ENCODE data around the gene FOSL2.

FOSL2 gene

DNA sequence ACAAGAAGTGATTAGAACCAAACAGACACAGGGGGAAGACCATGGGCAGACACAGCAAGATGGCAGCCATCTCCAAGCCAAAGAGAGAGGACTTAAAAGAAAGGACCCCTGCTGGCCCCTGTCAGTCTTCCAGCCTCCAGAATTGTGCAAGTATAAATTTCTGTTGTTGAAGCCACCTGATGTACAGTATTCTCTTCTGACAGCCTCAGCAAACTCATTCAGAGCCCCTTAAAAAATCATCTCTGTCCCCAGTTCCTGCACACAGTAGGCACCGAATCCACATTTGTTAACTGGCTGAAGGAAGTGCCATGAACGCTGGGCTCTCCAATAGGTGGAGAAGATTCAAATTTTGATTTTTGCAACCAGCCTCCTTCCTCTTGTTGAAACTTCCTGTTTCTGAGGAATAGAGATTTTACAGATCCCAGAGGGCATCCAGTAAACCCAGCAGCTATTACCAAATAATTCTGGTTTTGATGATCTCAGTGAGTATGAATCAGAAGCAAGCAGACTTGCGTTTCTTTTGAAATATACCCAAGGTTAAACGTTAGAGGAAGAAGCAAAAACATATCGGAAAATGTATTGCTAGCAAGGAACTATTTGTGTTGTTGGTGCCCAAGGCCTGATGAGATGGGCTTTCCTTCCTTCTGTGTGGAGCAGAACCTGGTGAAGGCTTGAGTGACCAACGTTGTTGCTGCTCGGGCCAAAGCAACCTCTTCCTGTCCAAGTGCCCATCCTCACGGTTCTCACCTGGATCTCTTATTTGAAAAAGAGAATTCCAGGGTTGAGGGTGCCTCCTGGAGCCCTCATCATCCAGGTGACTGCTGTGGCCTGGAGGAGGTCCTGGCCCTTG, 55.5 kb downstream of the FOSL2 start:
- ChIA-PET CTCF (interaction anchor here (1.0 kb wide), 1 partner anchor 11 kb away, joined by 3 read pairs; no protein-coding TSS in a partner anchor), POLR2A (no interaction called here)
- DNase-seq (ENCODE audit: extremely low spot score), result no peak
- TF ChIP-seq LEF1 (IDR thresholded peaks at IDR 0.05; ENCODE audit: borderline replicate concordance) (no peak), SP1 (IDR thresholded peaks at IDR 0.05) (no peak), NFRKB (IDR thresholded peaks at IDR 0.05) (no peak), SUZ12 (IDR thresholded peaks at IDR 0.05) (no peak), HDGF (IDR thresholded peaks at IDR 0.05; ENCODE audit: borderline replicate concordance) (no peak), FOXA1 (IDR thresholded peaks at IDR 0.05) (no peak), FOXK2 (IDR thresholded peaks at IDR 0.05) (no peak), ZNF384 (IDR thresholded peaks at IDR 0.05) (no peak), FOXM1 (IDR thresholded peaks at IDR 0.05; ENCODE audit: borderline replicate concordance) (no peak)
- TF ChIP-seq, protein P1, sequence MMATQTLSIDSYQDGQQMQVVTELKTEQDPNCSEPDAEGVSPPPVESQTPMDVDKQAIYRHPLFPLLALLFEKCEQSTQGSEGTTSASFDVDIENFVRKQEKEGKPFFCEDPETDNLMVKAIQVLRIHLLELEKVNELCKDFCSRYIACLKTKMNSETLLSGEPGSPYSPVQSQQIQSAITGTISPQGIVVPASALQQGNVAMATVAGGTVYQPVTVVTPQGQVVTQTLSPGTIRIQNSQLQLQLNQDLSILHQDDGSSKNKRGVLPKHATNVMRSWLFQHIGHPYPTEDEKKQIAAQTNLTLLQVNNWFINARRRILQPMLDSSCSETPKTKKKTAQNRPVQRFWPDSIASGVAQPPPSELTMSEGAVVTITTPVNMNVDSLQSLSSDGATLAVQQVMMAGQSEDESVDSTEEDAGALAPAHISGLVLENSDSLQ (IDR thresholded peaks at IDR 0.05), result no peak

DNA sequence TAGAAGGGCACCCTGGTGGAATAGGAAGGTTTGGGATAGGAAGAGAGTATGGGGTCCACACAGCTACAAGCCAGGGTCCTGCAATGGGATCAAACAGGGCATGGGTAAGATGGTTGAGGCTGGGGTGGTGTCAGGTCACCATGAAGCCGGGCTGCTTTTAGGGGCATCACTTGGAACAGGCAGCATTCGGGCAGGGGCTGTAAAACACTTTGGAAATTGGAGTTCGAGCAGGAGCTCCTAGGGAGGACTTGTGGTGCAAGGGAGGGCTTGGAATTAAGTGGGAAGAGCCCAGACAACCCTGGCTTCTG, 56.1 kb downstream of the FOSL2 start:
- ChIA-PET CTCF (interaction anchor here (1.0 kb wide), 1 partner anchor 12 kb away, joined by 3 read pairs; no protein-coding TSS in a partner anchor), POLR2A (no interaction called here)
- DNase-seq (ENCODE audit: extremely low spot score), result no peak
- TF ChIP-seq BHLHE40 (IDR thresholded peaks at IDR 0.05; ENCODE audit: borderline replicate concordance), result no peak
- TF ChIP-seq FOXM1 (IDR thresholded peaks at IDR 0.05; ENCODE audit: borderline replicate concordance), result no peak
- TF ChIP-seq SP1 (IDR thresholded peaks at IDR 0.05), result no peak
- no peak for TF ChIP-seq FOXK2 (IDR thresholded peaks at IDR 0.05)
- no peak for TF ChIP-seq FOXA1 (IDR thresholded peaks at IDR 0.05)
- TF ChIP-seq NFRKB (IDR thresholded peaks at IDR 0.05), result no peak
- TF ChIP-seq, protein P1 (IDR thresholded peaks at IDR 0.05), result no peak
- no peak for TF ChIP-seq L3MBTL2 (conservative IDR thresholded peaks at IDR 0.05)
- TF ChIP-seq SUZ12 (IDR thresholded peaks at IDR 0.05), result no peak
- no peak for TF ChIP-seq ELF4 (IDR thresholded peaks at IDR 0.05)
- no peak for TF ChIP-seq TARDBP (IDR thresholded peaks at IDR 0.05)
- TF ChIP-seq ZNF384 (IDR thresholded peaks at IDR 0.05), result no peak
- TF ChIP-seq HDGF (IDR thresholded peaks at IDR 0.05; ENCODE audit: borderline replicate concordance), result no peak
- TF ChIP-seq LEF1 (IDR thresholded peaks at IDR 0.05; ENCODE audit: borderline replicate concordance), result no peak
- no peak for TF ChIP-seq CTBP1 (IDR thresholded peaks at IDR 0.05; ENCODE audit: borderline replicate concordance)
- TF ChIP-seq ARNT (IDR thresholded peaks at IDR 0.05), result no peak

DNA sequence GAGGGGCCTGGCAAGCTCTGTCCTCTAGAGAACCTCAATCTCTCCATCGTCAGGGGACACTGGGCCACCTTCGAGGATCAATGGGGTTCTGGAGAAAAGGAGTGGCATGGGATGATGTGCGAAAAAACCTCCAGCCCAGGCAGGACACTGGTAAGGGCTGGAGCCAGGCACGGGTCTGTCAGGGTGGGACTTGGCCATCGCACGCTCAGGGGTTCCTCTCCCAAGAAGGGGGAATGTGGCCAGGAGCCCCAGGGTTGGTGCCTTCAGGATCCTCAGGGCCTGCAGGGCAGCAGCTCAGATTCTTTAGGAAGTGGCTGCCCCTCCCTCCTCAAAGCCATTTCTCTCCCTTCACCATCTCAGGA, 56.4 kb downstream of the FOSL2 start:
- CTCF ChIA-PET, result interaction anchor here (0.6 to 1.0 kb wide), 2 partner anchors 12 to 460 kb away, joined by 3 read pairs; no protein-coding TSS in a partner anchor
- no peak for TF ChIP-seq NFRKB (IDR thresholded peaks at IDR 0.05)
- TF ChIP-seq FOXK2 (IDR thresholded peaks at IDR 0.05), result no peak
- no peak for TF ChIP-seq HDGF (IDR thresholded peaks at IDR 0.05; ENCODE audit: borderline replicate concordance)
- TF ChIP-seq LEF1 (IDR thresholded peaks at IDR 0.05; ENCODE audit: borderline replicate concordance), result no peak
- TF ChIP-seq L3MBTL2 (conservative IDR thresholded peaks at IDR 0.05), result no peak
- TF ChIP-seq ZNF384 (IDR thresholded peaks at IDR 0.05), result no peak
- TF ChIP-seq BHLHE40 (IDR thresholded peaks at IDR 0.05; ENCODE audit: borderline replicate concordance), result no peak
- TF ChIP-seq ELF4 (IDR thresholded peaks at IDR 0.05), result no peak
- no peak for TF ChIP-seq FOXM1 (IDR thresholded peaks at IDR 0.05; ENCODE audit: borderline replicate concordance)
- no peak for TF ChIP-seq SUZ12 (IDR thresholded peaks at IDR 0.05)
- TF ChIP-seq, protein P1 (IDR thresholded peaks at IDR 0.05), result no peak
- TF ChIP-seq SP1 (IDR thresholded peaks at IDR 0.05), result no peak
- no peak for TF ChIP-seq CTBP1 (IDR thresholded peaks at IDR 0.05; ENCODE audit: borderline replicate concordance)
- no peak for TF ChIP-seq FOXA1 (IDR thresholded peaks at IDR 0.05)
- no peak for TF ChIP-seq TARDBP (IDR thresholded peaks at IDR 0.05)
- no peak for TF ChIP-seq ARNT (IDR thresholded peaks at IDR 0.05)
- DNase-seq (ENCODE audit: extremely low spot score), result no peak
- POLR2A ChIA-PET, result no interaction called here

DNA sequence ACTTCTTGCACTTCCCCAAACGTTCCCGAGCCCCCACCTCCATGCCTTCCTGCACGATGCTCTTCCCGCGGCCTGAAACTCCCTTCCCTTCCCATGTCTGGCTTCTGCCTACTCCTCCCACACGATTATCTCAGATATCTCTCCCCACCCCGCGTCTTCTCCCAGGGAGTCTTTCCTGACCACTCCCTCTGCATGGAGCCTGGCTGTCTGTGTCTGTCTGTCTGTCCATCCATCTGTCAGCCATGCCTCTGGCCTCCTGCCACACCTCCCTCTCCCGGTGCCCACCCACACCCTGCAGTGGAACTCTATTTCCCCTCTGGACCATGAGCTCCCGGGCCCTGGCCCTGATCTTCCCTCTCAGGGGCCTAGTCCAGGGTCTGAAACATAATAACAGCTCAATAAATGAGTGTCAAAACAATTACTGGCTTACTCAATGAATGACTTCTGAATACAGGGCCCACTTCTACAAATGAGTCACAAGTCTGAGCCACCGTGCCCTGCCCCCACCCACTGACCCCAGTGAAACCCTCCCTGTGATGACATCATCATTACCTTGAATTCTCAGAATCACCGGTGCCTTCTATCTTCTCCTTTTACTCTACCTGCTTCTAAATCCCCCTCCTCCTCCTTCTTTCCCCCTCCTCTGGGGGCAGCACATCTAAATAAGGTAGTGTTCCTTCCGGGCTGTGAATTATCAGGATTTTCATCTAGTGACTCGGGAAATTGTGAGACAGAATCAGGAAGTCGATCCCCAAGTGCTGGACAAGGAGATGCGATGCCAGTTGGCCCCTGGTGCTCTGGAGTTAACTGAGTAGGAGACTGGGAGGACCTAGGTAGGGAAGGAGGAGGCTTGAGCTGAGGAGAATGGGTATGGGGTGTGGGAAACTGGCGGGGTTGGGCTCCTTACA, 57.1 kb downstream of the FOSL2 start:
- ChIA-PET CTCF (interaction anchor here (0.6 to 1.0 kb wide), 2 partner anchors 13 to 460 kb away, joined by 3 read pairs; no protein-coding TSS in a partner anchor), POLR2A (no interaction called here)
- no peak for DNase-seq (ENCODE audit: extremely low spot score)

More for the DNA sequence above, 57.1 kb downstream of the FOSL2 start:
- TF ChIP-seq LEF1 (IDR thresholded peaks at IDR 0.05; ENCODE audit: borderline replicate concordance) (no peak), SUZ12 (IDR thresholded peaks at IDR 0.05) (no peak), ARNT (IDR thresholded peaks at IDR 0.05) (no peak), BHLHE40 (IDR thresholded peaks at IDR 0.05; ENCODE audit: borderline replicate concordance) (no peak)
- TF ChIP-seq, protein P1 (IDR thresholded peaks at IDR 0.05), result no peak
